OCI-LY7 (cell line): Measurements from ENCODE around the gene GAS7.

ENCODE experiments used
- CTCF ChIP-seq: fragments of 200-600 bp; sonication (generic); conservative IDR thresholded peaks from 2 replicates; pipeline ENCODE4 v1.5.1; 2014; ENCODE audit warnings: mild to moderate bottlenecking, antibody characterized with exemption, low read length, moderate library complexity, mixed read lengths
- EZH2phosphoT487 ChIP-seq: fragments of 200-600 bp; sonication (generic); IDR thresholded peaks from 2 replicates; pipeline ENCODE4 v1.6.1; 2018; ENCODE audit warnings: low read depth, borderline replicate concordance, mild to moderate bottlenecking, mixed run types, antibody characterized with exemption, low read length, moderate library complexity, mixed read lengths

GRCh38 chr17:9979463-9979995 is 218.9 kb downstream of the GAS7 start:
- TF ChIP-seq CTCF (no peak), EZH2phosphoT487 (no peak)
